ENCODE data around the gene FABP6.
"Not testable (repeated sequence)": the region's sequence is repeated elsewhere in the genome, so short reads cannot be mapped to it uniquely, and the experiment has no call there.

FABP6 gene, protein sequence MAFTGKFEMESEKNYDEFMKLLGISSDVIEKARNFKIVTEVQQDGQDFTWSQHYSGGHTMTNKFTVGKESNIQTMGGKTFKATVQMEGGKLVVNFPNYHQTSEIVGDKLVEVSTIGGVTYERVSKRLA

DNA sequence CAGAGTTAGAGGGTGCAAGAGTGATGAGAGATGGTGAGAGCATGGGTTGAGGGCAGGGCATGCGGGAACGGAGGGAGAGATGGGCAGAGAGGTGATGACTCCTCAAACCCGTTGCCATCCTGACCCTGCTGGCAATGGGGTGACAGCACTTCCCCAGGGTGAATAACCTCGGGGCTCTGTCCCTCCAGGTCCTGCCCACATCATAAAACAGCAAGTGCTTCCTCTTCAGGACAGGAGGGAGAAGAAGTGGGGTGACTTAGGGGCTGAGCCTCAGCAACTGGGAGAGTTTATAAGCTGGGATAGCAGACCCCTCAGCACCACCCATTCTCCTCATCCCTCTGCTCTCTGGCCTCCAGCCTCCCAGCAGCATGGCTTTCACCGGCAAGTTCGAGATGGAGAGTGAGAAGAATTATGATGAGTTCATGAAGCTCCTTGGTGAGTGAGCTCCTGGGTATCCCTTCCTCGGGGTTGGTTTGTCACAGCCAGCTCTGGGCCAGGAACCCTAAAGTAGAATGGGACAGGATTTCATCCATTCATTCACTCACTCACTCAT, at the start of gene FABP6:
FABP6 (plus strand) TSS at position 317 of the 553 bp plus-strand sequence; CDS start at position 369, 52 bp downstream.
- no peak for DNase-seq (ENCODE audit: low spot score)

- no peak for DNase-seq (ENCODE audit: low spot score)
Measured at GRCh38 chr5:160180931-160181330, 48.4 kb upstream of the FABP6 start.

DNA sequence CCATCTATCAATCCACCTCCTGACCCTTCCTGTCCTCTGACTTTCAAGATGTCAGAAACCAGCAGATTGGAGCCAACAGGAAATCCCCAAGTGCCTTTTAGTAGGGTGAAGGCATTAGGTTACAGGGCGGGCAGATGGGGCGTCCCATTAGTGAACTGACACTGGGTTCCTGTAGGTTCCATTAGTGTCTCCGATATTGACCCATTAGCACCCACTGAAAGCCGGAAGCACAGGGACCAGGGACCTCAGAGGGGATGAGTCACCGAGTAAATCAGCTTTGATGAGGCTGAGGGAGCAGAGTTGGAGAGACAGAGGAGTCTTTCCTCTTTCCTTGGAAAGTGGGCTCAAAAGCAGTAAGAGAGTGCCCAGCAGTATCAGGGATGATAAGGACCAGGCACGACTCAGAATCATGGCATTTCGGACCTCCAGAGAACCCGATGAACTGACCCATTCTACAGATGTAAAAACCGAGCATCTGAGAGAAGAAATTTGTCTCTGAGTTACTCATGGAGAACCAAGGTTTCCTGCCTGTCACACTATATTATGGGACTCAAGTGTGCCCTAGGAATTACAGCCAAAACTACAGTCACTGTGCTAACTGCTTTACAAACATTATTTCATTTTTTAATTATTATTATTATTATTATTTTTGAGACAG, 47.2 kb upstream of the FABP6 start:
- DNase-seq (ENCODE audit: low spot score): no peak

- DNase-seq (ENCODE audit: low spot score): no peak
Measured at GRCh38 chr5:160183075-160183474, 46.2 kb upstream of the FABP6 start.

DNA sequence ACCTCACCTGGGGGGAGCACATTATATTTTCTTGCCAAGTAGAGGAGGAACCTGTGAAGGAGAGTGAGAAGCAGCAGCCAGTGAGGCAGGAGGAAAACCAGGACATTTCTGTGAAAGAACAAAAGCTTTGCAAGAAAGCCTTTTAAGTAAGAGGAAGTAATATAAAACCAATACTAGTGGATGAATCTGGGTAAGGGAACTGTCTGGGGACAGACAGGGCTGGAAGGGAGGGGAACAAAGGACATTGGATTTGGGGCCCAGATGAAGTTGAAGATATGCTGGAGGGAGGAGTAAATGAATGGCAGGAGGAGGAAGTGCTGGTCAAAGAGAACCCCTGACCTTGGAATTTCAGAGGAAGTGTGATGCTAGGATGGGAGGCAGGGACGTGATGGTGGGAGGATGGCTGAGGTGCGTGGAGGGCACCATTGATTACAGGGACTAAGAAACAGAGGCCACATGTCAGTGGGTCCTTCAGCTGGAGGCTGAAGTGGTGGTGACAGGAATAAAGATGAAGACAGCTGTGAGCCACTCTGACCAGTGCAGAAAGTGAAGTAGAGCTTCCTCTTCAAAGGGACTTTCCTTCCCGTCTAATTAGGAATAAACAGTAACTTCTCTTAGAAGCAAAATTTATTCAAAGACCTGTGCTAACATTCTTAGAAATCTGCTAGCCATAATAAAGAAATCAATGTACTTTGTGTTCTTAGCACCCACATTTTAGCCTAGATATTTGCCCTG, 43.5 kb upstream of the FABP6 start:
- no peak for DNase-seq (ENCODE audit: low spot score)

GRCh38 chr5:160186480-160186879, 42.8 kb upstream of the FABP6 start:
- DNase-seq (ENCODE audit: low spot score): no peak

DNA sequence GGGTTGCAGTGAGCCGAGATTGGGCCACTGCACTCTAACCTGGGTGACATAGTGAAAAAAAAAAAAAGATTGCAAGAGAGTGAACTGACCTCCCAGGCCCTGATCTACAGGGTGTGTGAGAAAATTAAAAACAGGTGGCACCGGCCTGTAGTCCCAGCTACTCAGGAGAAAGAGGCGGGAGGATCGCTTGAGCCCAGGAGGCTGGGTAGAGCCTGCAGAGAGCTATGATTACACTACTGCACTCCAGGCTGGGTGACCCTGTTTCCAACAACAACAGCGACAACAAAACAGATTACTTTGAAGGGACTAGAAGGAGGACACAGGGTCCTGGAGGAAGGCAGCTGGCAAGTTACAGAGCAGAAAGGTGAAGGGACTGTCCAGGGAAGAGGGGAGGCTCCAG, 42.2 kb upstream of the FABP6 start:
- DNase-seq (ENCODE audit: low spot score): no peak

GRCh38 chr5:160188141-160189015, 40.9 kb upstream of the FABP6 start:
- peak; percentile 65 for DNase-seq (ENCODE audit: low spot score)

- DNase-seq (ENCODE audit: low spot score): no peak
Measured at GRCh38 chr5:160192424-160192823, 36.9 kb upstream of the FABP6 start.

DNA sequence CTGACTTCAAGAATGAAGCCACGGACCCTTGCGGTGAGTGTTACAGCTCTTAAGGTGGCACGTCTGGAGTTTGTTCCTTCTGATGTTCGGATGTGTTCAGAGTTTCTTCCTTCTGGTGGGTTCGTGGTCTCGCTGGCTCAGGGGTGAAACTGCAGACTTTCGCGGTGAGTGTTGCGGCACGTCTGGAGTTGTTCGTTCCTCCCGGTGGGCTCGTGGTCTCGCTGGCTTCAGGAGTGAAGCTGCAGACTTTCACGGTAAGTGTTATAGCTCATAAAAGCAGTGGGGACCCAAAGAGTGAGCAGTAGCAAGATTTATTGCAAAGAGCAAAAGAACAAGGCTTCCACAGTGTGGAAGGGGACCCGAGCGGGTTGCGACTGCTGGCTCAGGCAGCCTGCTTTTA, 36.2 kb upstream of the FABP6 start:
- not testable (repeated sequence) for DNase-seq (ENCODE audit: low spot score)

GRCh38 chr5:160193790-160194189, 35.5 kb upstream of the FABP6 start:
- DNase-seq (ENCODE audit: low spot score): not testable (repeated sequence)

DNA sequence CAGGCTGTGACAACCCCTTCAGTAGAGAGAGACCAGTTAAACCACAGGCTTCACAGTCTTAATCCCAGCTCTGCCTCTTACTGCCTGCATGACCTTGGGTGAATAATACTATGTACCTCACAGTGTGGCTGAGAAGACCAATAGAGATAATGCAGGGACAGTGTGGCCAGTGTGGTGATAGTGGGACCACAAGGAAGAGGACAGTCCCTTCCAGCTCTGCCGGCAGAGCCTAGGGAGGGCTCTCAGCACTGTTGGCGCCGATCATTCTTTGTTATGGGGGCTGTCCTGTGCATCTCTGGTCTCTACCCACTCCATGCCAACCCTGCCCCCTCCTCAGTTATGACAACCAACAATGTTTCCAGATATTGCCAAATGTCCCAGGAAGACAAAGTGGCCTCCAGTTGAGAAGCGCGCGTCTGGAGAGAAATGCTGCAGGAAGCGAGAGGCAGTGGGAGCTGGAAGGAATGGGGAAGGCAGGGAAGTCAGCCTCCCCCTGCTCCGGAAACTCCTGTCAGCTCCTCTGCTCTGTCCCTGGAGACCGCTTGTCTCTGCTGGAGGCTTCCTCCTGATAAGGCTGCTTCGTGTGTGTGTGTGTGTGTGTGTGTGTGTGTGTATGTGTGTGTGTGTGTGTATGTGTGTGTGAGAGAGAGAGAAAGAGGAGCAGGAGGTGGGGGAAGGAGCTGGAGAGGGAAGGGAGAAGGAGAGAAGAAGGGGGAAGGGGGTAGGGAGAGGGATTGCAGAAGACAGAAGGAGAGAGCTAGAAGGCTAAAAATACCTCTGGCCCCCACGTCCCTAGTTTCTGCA, 31.8 kb upstream of the FABP6 start:
- no peak for DNase-seq (ENCODE audit: low spot score)

DNA sequence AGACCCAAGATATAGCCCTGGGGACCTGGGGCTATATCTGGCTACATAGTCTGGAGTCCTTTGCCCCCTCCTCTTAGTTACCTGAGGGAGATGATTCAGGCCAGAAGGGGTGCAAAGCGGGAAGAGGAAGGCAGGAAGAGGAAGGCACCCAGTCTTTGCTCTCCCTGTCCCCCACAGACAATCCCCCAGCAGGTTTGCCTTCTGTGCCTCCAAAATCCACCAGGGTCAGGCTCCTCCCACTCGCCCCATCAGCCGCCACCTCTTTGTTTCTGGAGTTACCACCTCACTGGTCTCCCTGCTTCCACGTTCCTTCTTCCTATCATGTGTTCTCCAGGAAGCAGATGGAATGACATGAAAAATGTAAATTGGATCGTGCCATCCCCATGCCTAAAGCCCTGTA, 31.2 kb upstream of the FABP6 start:
- DNase-seq (ENCODE audit: low spot score): no peak

DNA sequence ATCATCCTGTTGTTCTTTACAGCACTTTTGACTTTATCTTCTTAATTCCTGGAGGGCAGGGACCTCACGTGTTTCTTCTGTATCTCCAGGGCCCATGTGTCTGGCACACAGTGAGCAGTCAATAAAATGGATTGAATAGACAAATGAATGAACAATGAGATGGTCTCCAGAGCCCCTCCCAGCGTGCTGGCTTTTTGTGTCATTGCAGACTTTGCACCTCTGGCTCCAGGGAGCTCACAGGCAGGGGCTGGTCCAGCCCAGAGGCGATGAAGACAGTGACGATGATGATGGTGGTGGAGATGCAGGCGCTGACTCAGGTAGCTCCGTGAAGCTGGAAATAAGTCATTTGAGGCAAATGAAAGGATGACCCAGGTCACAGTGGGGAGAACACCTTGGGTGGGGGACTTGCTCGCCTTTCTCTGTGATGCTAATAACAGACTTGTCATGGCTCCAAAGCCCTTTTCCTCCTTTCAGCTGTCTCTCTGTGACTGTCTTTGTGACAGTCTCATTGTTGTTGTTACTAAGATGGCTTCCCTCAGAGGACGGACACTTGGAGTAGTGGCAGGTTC, 30.4 kb upstream of the FABP6 start:
- no peak for DNase-seq (ENCODE audit: low spot score)

- DNase-seq (ENCODE audit: low spot score): peak; percentile 87
Measured at GRCh38 chr5:160199410-160199911, 29.8 kb upstream of the FABP6 start.

GRCh38 chr5:160207061-160207460, 22.2 kb upstream of the FABP6 start:
- no peak for DNase-seq (ENCODE audit: low spot score)

- no peak for DNase-seq (ENCODE audit: low spot score)
Measured at GRCh38 chr5:160209917-160210316, 19.4 kb upstream of the FABP6 start.

GRCh38 chr5:160210606-160211005, 18.7 kb upstream of the FABP6 start:
- DNase-seq (ENCODE audit: low spot score): no peak

DNA sequence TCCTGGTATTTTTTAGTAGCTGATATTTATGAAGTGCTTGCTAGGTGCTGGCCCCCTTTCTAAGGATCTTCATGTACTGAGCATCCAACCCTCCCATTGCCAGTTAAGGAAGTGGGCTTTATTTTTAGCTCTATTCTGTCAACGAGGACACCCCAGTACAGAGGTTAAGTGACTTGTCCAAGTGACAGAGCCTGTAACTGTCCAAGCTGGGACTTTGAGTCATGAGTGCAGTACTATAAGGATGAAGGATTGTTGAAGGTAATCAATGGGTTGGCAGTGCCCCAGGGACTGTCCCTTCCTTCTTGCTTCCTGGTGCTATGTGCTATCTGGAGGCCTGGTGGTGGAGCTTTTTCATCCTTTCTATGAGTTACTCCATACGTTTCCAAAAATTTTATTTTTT, 18.0 kb upstream of the FABP6 start:
- no peak for DNase-seq (ENCODE audit: low spot score)

DNA sequence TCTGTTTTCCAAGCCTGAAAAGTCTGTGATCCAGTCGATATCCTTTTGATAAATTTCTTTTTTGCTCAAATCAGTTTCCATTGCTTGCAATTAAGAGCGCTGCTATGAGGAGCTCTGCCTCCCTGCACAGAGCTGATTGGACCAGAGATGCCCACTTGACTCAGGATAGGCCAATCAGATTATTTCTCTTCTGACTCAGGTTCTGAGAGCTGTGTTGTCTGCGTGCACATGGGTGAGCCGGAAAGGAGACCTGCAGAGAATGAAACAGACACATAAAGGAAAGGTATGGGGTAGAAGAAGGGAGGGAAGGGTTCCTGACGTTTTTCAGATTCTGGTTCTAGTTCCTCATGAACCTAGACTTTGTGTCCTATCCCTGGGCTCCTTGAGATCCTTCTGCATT, 15.8 kb upstream of the FABP6 start:
- peak; percentile 48 for DNase-seq (ENCODE audit: low spot score)

- no peak for DNase-seq (ENCODE audit: low spot score)
Measured at GRCh38 chr5:160219356-160219755, 9.9 kb upstream of the FABP6 start.

All from AG08395 (cell line).